ENCODE results near the gene PDX1.

Gene PDX1

GRCh38 chr13:27972478-27972820, 52.6 kb downstream of the PDX1 start:
- TF ChIP-seq CTCF (IDR thresholded peaks at IDR 0.05; ENCODE audit: insufficient read depth, low read depth, low read length, missing control alignments), result no peak

GRCh38 chr13:27973291-27973690, 53.5 kb downstream of the PDX1 start:
- DNase-seq (ENCODE audit: low read depth), result no peak
- TF ChIP-seq CTCF (IDR thresholded peaks at IDR 0.05; ENCODE audit: insufficient read depth, low read depth, low read length, missing control alignments), result no peak
- no peak overlapping the region for H3K4me3 ChIP-seq (ENCODE audit: low read length)

More at GRCh38 chr13:27972478-27972820, 52.6 kb downstream of the PDX1 start:
- no peak for DNase-seq (ENCODE audit: low read depth)
- H3K4me3 ChIP-seq (ENCODE audit: low read length), result no peak overlapping the region

GRCh38 chr13:27973961-27974662, 54.3 kb downstream of the PDX1 start:
- TF ChIP-seq CTCF (IDR thresholded peaks at IDR 0.05; ENCODE audit: insufficient read depth, low read depth, low read length, missing control alignments), result no peak
- H3K4me3 ChIP-seq (ENCODE audit: low read length), result no peak overlapping the region
- no peak for DNase-seq (ENCODE audit: low read depth)

All from epithelial cell of esophagus (primary cell).